MG63 (cell line): ENCODE data around the gene PARD3B. TPM values are rescaled to one million over a fixed set of nuclear protein-coding genes. Genes with fewer than 3 reads are reported as not detected.

Experiments
- DNase-seq: peaks from one replicate; pipeline ENCODE4 v3.0.0-alpha.2; 2020
- H3K27me3 ChIP-seq: fragments of 250-450 bp; sonication (Bioruptor Pico); 2 replicates; pipeline ENCODE4 v1.5.1; 2020; ENCODE audit warnings: mild to moderate bottlenecking, moderate library complexity
- H3K36me3 ChIP-seq: fragments of 250-450 bp; sonication (Bioruptor Pico); 2 replicates; pipeline ENCODE4 v1.5.1; 2020; ENCODE audit warnings: mild to moderate bottlenecking, moderate library complexity
- H3K4me3 ChIP-seq: fragments of 250-450 bp; sonication (Bioruptor Pico); 2 replicates; pipeline ENCODE4 v1.5.1; 2020; ENCODE audit warnings: mild to moderate bottlenecking, moderate library complexity
- H3K9me3 ChIP-seq: fragments of 250-450 bp; sonication (Bioruptor Pico); 2 replicates; pipeline ENCODE4 v1.5.1; 2020; ENCODE audit warnings: mild to moderate bottlenecking, moderate library complexity
- total RNA-seq: library from RNA; depleted of rRNA; stranded (reverse); fragments of >200 nt; shearing (Covaris generic); gene quantifications from 2 replicates; pipeline ENCODE4 v1.2.3, GENCODE V29; 2014; ENCODE audit warnings: low replicate concordance

PARD3B gene
- total RNA-seq, 1 experiment from 2014 or later, result 4.5 TPM

GRCh38 chr2:205024822-205025518, 479.7 kb downstream of the PARD3B start:
- H3K27me3 ChIP-seq, result no peaks in the 10 kb centered on the region
- peak overlapping the region; percentile 30 for H3K4me3 ChIP-seq
- peak; percentile 88 for DNase-seq
- H3K9me3 ChIP-seq, result 0 out of 2 replicates have a peak, but pooled peaks cover 2% of the 10 kb centered on the region
- no peaks in the 10 kb centered on the region for H3K36me3 ChIP-seq

GRCh38 chr2:205025580-205026240, 480.4 kb downstream of the PARD3B start:
- DNase-seq, result no peak
- no peaks in the 10 kb centered on the region for H3K27me3 ChIP-seq
- H3K4me3 ChIP-seq, result 0 out of 2 replicates have a peak overlapping the region, but pooled peaks have one; percentile 2
- H3K36me3 ChIP-seq, result no peaks in the 10 kb centered on the region
- no peaks in the 10 kb centered on the region for H3K9me3 ChIP-seq

- H3K36me3 ChIP-seq, result no peaks in the 10 kb centered on the region
- no peak overlapping the region for H3K4me3 ChIP-seq
- no peaks in the 10 kb centered on the region for H3K9me3 ChIP-seq
- no peaks in the 10 kb centered on the region for H3K27me3 ChIP-seq
- no peak for DNase-seq
Observed at GRCh38 chr2:205030695-205031094, 485.4 kb downstream of the PARD3B start.

GRCh38 chr2:205032093-205032551, 486.8 kb downstream of the PARD3B start:
- no peak for DNase-seq
- Histone ChIP-seq H3K36me3 (no peaks in the 10 kb centered on the region), H3K4me3 (no peak overlapping the region), H3K27me3 (no peaks in the 10 kb centered on the region), H3K9me3 (no peaks in the 10 kb centered on the region)

GRCh38 chr2:205033431-205033830, 488.2 kb downstream of the PARD3B start:
- H3K27me3 ChIP-seq, result no peaks in the 10 kb centered on the region
- no peak for DNase-seq
- no peaks in the 10 kb centered on the region for H3K9me3 ChIP-seq
- no peak overlapping the region for H3K4me3 ChIP-seq
- no peaks in the 10 kb centered on the region for H3K36me3 ChIP-seq

GRCh38 chr2:205034034-205034433, 488.8 kb downstream of the PARD3B start:
- Histone ChIP-seq H3K9me3 (no peaks in the 10 kb centered on the region), H3K36me3 (no peaks in the 10 kb centered on the region), H3K27me3 (no peaks in the 10 kb centered on the region), H3K4me3 (no peak overlapping the region)
- no peak for DNase-seq

GRCh38 chr2:205040323-205040722, 495.0 kb downstream of the PARD3B start:
- Histone ChIP-seq H3K36me3 (no peaks in the 10 kb centered on the region), H3K27me3 (no peaks in the 10 kb centered on the region), H3K4me3 (no peak overlapping the region), H3K9me3 (no peaks in the 10 kb centered on the region)
- no peak for DNase-seq

- Histone ChIP-seq H3K9me3 (no peaks in the 10 kb centered on the region), H3K27me3 (no peaks in the 10 kb centered on the region), H3K36me3 (no peaks in the 10 kb centered on the region), H3K4me3 (no peak overlapping the region)
- no peak for DNase-seq
Observed at GRCh38 chr2:205041472-205042130, 496.3 kb downstream of the PARD3B start.

- Histone ChIP-seq H3K27me3 (no peaks in the 10 kb centered on the region), H3K36me3 (no peaks in the 10 kb centered on the region; the same call in 1 of the 2 replicates), H3K4me3 (no peak overlapping the region), H3K9me3 (no peaks in the 10 kb centered on the region)
- no peak for DNase-seq
Observed at GRCh38 chr2:205043285-205043684, 498.0 kb downstream of the PARD3B start.

- Histone ChIP-seq H3K9me3 (no peaks in the 10 kb centered on the region), H3K4me3 (no peak overlapping the region), H3K36me3 (no peaks in the 10 kb centered on the region; the same call in none of the 2 replicates), H3K27me3 (no peaks in the 10 kb centered on the region)
- no peak for DNase-seq
Observed at GRCh38 chr2:205045706-205046105, 500.4 kb downstream of the PARD3B start.

GRCh38 chr2:205047273-205047839, 502.1 kb downstream of the PARD3B start:
- Histone ChIP-seq H3K36me3 (no peaks in the 10 kb centered on the region; the same call in none of the 2 replicates), H3K4me3 (no peak overlapping the region), H3K27me3 (no peaks in the 10 kb centered on the region), H3K9me3 (no peaks in the 10 kb centered on the region)
- no peak for DNase-seq

GRCh38 chr2:205051417-205051816, 506.1 kb downstream of the PARD3B start:
- no peak for DNase-seq
- no peak overlapping the region for H3K4me3 ChIP-seq
- H3K9me3 ChIP-seq, result no peaks in the 10 kb centered on the region
- H3K36me3 ChIP-seq, result no peaks in the 10 kb centered on the region; the same call in none of the 2 replicates
- no peaks in the 10 kb centered on the region for H3K27me3 ChIP-seq

- Histone ChIP-seq H3K4me3 (no peak overlapping the region), H3K36me3 (no peaks in the 10 kb centered on the region; the same call in none of the 2 replicates), H3K27me3 (no peaks in the 10 kb centered on the region), H3K9me3 (no peaks in the 10 kb centered on the region)
- no peak for DNase-seq
Observed at GRCh38 chr2:205052781-205053180, 507.5 kb downstream of the PARD3B start.

- Histone ChIP-seq H3K9me3 (no peaks in the 10 kb centered on the region), H3K27me3 (no peaks in the 10 kb centered on the region), H3K4me3 (no peak overlapping the region), H3K36me3 (no peaks in the 10 kb centered on the region; the same call in 1 of the 2 replicates)
- no peak for DNase-seq
Observed at GRCh38 chr2:205053827-205054410, 508.6 kb downstream of the PARD3B start.

- no peaks in the 10 kb centered on the region for H3K36me3 ChIP-seq
- H3K9me3 ChIP-seq, result no peaks in the 10 kb centered on the region
- H3K4me3 ChIP-seq, result no peak overlapping the region
- DNase-seq, result no peak
- no peaks in the 10 kb centered on the region for H3K27me3 ChIP-seq
Observed at GRCh38 chr2:205054789-205055188, 509.5 kb downstream of the PARD3B start.

GRCh38 chr2:205055251-205055650, 510.0 kb downstream of the PARD3B start:
- Histone ChIP-seq H3K36me3 (no peaks in the 10 kb centered on the region), H3K4me3 (no peak overlapping the region), H3K9me3 (no peaks in the 10 kb centered on the region), H3K27me3 (no peaks in the 10 kb centered on the region)
- no peak for DNase-seq

GRCh38 chr2:205056151-205056561, 510.9 kb downstream of the PARD3B start:
- Histone ChIP-seq H3K9me3 (no peaks in the 10 kb centered on the region), H3K36me3 (no peaks in the 10 kb centered on the region), H3K27me3 (no peaks in the 10 kb centered on the region), H3K4me3 (peak overlapping the region; percentile 33)
- DNase-seq, result no peak
